HG03135 (cell line): ENCODE data around the gene ATR.
A peak's percentile ranks its signal among the peaks of the same experiment; 100 is the strongest.
"Not testable (repeated sequence)": the region's sequence is repeated elsewhere in the genome, so short reads cannot be mapped to it uniquely, and the experiment has no call there.

Experiments used
- ATAC-seq: cut with Tn5 transposase; IDR thresholded peaks from one replicate; pipeline ENCODE4 v1.9.1; 2021; ENCODE audit warnings: mild to moderate bottlenecking, moderate library complexity; ENCODE audit not compliant: unreplicated experiment

Gene ATR

GRCh38 chr3:142595581-142595950, 17.0 kb upstream of the ATR start:
- ATAC-seq, result no peak

DNA sequence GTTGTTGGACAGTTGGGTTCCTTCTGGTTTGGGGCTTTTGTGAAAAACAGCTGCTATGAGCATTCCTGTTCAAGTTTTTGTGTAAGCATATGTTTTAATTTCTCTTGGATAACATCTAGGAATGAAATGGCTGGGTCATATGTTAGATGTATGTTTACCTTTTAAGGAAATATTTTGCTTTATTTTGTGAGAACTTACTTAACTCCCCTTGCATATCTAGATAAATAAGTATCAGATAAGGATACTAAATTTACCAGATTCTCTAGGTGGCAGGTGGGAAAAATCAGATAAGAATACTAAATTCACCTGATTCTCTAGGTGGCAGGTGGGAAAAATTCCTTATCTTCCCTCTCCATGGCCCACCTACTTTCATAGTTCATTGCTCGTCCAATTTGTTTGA, 16.6 kb upstream of the ATR start:
- ATAC-seq, result no peak

- not testable (repeated sequence) for ATAC-seq
These were observed 13.7 kb upstream of the ATR start for GRCh38 chr3:142592268-142592667.

DNA sequence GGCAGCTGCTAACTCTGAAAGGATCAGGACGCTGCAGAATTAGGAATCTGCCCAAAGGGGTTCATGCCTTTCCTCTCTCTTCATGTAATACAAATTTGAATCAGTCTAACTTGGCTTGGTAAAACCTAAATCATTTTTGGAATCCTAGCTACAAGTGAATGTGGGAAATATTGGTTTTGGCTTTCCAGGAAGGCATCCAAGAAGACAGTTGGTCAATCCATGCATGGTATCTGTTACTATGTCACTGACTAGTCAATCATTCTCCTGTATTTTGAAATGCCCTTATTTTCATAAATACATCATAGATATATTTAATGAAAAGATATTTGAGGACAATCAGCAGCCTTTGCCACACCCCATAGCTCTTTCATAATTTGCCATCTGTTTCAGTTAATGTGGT, 10.2 kb upstream of the ATR start:
- no peak for ATAC-seq

DNA sequence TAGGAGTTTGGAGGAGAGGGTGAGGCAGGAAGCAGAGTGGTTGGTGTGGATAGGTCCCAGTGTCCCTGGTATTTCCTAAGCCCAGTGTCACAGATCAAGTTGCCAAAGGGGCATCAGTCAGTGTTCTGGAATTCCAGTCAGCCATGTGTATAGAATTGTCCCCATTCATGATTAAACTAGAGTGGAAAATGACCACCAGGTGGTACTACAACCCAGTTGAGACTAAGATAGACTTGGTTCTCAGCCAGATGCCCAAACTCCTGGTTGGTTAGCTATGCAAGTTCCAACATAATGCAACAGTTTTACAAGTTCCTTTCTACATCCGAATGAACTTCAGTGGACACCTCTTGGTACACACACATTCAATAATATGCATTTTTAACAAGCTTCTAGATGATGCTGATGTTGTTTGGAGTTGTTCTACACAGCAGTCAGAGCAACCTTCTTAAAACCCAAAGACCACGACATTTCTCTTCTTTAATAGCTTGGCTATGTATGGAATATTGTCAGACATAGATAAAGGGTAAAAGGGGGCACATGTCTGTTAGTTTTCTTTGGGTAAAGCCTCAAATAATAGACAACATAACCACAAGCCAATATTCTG, 8.4 kb upstream of the ATR start:
- peak; percentile 59 for ATAC-seq

GRCh38 chr3:142581070-142581469, 2.5 kb upstream of the ATR start:
- ATAC-seq, result not testable (repeated sequence)

GRCh38 chr3:142580061-142580423, 1.5 kb upstream of the ATR start:
- no peak for ATAC-seq

GRCh38 chr3:142577696-142578328, 721 bp downstream of the ATR start:
- no peak for ATAC-seq

DNA sequence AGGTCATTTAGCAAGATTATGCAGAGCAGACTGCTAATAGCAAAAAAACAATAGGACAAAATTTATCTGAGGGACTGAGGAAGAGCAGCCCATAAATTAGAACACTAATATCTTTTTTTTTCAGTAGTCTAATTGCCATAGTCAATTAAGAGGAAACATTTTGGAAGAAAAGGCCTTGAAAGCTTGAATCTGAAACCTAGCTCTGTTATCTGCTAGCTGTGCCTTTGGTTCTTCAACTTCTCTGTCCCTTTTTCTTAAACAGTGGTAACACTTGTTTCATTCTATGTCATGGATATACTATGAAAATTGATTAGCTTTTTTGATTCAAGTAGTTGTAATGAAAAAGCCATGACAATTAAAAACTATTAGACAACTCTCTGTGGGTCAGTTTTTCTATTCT, 1.7 kb downstream of the ATR start:
- ATAC-seq, result no peak

DNA sequence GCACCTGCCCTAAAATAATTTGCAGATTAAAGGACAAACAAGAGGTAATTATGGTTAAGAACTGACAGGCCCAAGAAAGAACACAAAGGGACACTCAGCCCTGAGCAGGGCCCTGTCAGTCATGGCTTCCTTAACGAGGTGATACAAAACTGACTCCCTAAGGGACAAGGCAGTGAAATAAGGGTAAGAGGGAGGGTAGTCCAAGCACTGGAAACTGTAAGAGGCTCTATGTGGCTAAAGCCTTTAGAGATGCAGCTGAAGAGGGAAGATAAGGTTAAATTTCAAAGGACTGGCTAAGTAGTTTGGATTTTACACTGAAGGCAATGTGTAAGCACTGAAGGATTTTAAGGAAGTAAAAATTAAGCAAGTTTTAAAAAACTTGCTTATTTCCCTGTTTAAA, 3.9 kb downstream of the ATR start:
- no peak for ATAC-seq

DNA sequence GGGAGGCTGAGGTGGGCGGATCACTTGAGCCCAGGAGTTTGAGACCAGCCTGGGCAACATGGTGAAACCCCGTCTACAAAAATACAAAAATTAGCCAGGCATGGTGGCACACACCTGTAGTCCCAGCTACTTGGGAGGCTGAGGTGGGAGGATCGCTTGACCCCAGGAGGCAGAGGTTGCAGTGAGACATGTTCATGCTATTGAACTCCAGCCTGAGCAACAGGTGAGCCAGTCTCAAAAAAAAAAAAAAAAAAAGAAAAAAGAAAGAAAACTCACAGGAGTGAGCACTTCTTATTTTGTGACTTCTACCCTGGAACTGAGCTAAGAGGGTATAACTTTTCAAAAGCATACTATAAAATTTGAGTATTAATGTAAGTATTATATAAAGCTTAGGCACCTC, 4.3 kb downstream of the ATR start:
- ATAC-seq, result not testable (repeated sequence)

DNA sequence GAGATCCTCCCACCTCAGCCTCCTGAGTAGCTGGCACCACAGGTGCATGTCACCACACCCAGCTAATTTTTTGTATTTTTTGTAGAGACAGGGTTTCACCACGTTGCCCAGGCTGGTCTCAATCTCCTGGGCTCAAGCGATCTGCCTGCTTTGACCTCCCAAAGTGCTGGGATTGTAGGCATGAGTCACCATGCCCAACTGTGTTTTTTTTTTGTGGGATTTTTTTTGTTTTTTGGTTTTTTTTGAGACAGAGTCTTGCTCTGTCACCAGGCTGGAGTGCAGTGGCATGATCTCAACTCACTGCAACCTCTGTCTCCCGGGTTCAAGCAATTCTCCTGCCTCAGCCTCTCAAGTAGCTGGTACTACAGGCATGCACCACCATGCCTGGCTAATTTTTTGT, 9.1 kb downstream of the ATR start:
- not testable (repeated sequence) for ATAC-seq

GRCh38 chr3:142568393-142569017, 10.0 kb downstream of the ATR start:
- ATAC-seq, result no peak

DNA sequence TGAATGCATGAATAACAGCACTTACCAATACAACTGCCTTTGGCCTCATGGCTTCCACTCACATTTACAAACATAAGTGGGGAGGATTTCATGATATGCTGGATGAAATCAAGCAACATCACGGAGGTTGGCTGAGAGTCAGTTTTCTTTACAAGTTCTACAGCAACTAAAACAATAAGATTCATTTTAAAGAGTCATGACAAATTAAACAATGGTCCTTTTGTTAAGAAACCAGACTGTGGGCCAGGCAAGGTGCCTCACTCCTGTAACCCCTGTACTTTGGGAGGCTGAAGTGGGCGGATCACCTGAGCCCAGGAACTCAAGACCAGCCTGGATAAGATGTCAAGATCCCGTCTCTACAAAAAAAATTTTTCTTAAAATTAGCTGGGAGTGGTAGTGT, 12.4 kb downstream of the ATR start:
- no peak for ATAC-seq

GRCh38 chr3:142563496-142563997, 15.0 kb downstream of the ATR start:
- no peak for ATAC-seq

DNA sequence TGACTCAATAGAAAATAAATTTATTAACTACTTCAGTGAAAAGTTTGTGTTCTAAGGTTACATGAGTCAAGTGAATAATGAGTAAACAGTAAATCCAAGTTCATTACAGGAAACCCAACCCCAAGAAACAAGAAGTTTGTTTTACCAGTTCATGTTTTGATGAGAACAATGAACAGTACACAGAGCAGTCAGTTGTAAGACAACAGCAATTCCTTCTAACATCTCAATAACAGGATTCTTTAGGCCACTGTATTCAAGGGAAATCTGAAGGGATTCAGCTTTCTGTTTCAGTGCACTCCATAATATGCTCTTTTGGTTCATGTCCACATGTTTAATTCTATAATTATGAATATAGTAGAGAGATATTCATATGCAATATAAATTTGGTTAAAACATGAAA, 18.4 kb downstream of the ATR start:
- no peak for ATAC-seq

GRCh38 chr3:142553741-142554140, 24.8 kb downstream of the ATR start:
- ATAC-seq, result no peak

DNA sequence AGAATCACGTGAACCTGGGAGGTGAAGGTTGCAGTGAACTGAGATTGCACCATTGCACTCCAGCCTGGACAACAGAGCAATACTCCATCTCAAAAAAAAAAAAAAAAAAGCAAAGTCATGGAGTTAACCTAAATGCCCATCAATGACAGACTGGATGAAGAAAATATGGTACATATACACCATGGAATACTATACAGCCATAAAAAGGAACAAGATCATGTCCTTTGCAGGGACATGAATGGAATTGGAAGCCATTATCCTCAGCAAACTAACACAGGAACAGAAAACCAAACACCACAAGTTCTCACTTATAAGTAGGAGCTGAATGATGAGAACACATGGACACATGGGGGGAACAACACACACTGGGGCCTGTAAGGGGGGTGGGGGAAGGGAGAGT, 26.0 kb downstream of the ATR start:
- ATAC-seq, result not testable (repeated sequence)

DNA sequence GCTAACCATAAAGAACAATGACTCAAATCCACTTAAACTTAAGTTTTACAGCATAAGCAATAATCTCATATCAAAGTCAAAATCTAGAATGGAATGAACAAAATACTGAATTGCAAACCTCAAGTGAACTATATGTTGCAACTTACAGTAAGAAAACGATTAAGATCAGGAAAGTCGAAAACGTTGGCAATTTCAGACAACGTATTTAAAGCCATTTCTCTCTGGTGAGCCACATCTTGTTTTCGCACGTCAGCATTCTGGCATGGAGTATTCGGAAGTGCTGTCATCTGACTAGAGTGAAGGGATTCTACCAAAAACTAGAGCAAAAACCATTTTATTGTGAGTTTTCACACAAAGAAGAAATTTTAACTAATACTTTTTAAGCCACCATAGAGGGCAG, 28.5 kb downstream of the ATR start:
- no peak for ATAC-seq

DNA sequence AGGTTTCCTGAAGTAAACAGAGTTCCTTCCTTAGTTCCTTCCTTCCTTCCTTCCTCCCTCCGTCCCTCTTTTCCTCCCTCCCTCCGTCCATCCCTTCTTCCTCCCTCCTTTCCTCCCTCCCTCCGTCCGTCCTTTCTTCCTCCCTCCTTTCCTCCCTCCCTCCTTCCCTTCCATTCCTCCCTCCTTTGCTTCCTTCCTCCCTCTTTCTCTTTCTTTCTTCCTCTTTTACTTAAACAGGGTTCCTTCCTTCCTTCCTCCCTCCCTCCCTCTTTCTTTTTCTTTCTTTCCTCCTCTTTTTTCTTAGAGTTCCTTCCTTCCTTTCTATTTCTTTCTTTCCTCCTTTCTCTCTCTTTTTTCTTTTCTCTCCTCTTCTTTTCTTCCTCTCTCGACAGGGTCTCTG, 35.2 kb downstream of the ATR start:
- no peak for ATAC-seq

DNA sequence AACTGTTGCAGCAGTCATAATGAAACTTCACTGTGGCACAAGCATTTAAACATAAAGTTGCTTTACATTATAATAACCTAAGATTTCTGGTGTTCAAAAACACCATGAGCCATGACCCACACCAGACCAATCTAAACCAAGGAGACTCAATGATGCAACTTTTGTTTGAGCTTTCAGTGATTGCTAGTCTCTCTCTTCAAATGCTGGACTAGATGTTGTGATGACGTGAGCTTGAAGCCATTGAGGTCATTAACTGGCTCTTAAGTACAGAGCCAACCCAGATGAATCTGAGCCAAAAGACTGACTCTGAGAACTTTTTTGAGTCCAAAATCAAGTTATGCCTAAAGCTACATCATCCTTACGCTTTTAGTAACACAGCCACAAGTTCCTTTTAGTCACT, 36.5 kb downstream of the ATR start:
- no peak for ATAC-seq

- no peak for ATAC-seq
These were observed 42.0 kb downstream of the ATR start for GRCh38 chr3:142536519-142536918.

- no peak for ATAC-seq
These were observed 44.0 kb downstream of the ATR start for GRCh38 chr3:142534543-142534942.
